M059J (cell line): Measurements from ENCODE around the gene MAP1B. TPM values are rescaled to one million over a fixed set of nuclear protein-coding genes. Genes with fewer than 3 reads are reported as not detected.

Experiments
- DNase-seq: peaks from one replicate; pipeline ENCODE4 v3.0.0-alpha.2; 2012; ENCODE audit warnings: low read depth
- total RNA-seq: library from RNA; depleted of rRNA; stranded (reverse); fragments of >200 nt; shearing (Covaris generic); gene quantifications from 2 replicates; pipeline ENCODE4 v1.2.3, GENCODE V29; 2014; rRNA removed

Gene MAP1B
- total RNA-seq, 1 experiment from 2014 or later = 200 TPM

DNA sequence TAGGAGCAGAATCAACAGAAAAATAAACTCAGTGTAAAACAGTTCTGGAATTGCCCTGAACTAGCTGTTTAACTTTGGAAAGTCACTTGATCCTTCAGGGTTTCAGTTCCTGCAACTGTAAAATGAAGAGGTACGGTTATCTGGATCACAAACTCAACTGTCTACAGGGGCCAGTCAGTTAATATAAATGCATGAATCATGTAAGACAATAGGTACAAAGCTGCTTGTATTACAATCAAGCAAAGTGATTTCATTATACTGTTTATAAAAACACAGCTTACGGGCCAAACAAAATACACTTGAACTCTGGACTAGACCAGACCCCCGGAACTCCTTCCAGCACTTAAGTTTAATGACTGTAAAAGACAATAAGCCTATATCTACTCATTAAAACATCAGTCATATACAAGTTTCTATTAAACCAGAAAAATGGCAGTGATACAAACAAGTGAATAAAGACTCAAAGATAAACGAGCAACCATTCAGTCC is 139.7 kb downstream of the MAP1B start:
- DNase-seq = peak; percentile 76

- peak; percentile 95 for DNase-seq
These were observed 141.2 kb downstream of the MAP1B start for GRCh38 chr5:72248410-72248981.

- DNase-seq = no peak
These were observed 144.1 kb downstream of the MAP1B start for GRCh38 chr5:72251386-72251785.

- DNase-seq = no peak
These were observed 144.7 kb downstream of the MAP1B start for GRCh38 chr5:72252008-72252407.

GRCh38 chr5:72252574-72253155 is 145.4 kb downstream of the MAP1B start:
- peak; percentile 53 for DNase-seq

- DNase-seq = no peak
These were observed 148.0 kb downstream of the MAP1B start for GRCh38 chr5:72255237-72255636.

GRCh38 chr5:72255670-72256069 is 148.4 kb downstream of the MAP1B start:
- no peak for DNase-seq

DNA sequence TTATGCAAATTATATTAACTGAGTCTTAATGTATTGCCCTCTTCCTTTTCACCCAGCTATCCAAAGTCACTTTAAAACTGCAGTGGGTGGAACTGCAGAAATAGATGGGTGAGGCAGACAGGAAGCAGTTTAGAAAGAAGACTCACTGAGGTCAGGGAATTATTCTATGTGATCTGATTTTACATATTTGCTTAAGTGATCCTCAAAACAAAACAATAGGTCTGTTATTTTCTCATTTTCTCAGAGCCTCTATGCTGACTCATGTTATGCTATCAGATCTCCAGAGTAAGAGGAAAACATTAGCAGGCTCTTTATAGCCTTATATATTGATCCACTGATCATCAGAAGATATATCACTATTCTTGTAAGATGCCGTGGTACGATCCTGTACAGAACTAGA is 149.3 kb downstream of the MAP1B start:
- peak; percentile 18 for DNase-seq

Other genes starting within 250 kb of the MAP1B start
- 75.0 and 82.0 TPM in 2 replicates for gene MRPS27, start 212.8 kb downstream of the MAP1B start, total RNA-seq
- gene PTCD2, start 212.9 kb downstream of the MAP1B start, total RNA-seq = 6.7 and 12.6 TPM in 2 replicates